ENCODE results near the gene KCNMB2.
"Not testable (repeated sequence)": the region's sequence is repeated elsewhere in the genome, so short reads cannot be mapped to it uniquely, and the experiment has no call there.

KCNMB2 gene

GRCh38 chr3:178512647-178513046 lies 23.6 kb upstream of the KCNMB2 start:
- TF ChIP-seq CTCF (conservative IDR thresholded peaks at IDR 0.05; ENCODE audit: low read length) = no peak

GRCh38 chr3:178513546-178514380 lies 22.5 kb upstream of the KCNMB2 start:
- H3K4me3 ChIP-seq (ENCODE audit: low read length) = no peak overlapping the region
- peak; percentile 92 for DNase-seq (ENCODE audit: low read depth)
- TF ChIP-seq CTCF (conservative IDR thresholded peaks at IDR 0.05; ENCODE audit: low read length) = no peak

More at GRCh38 chr3:178512647-178513046, 23.6 kb upstream of the KCNMB2 start:
- H3K4me3 ChIP-seq (ENCODE audit: low read length) = no peak overlapping the region
- no peak for DNase-seq (ENCODE audit: low read depth)

- no peak overlapping the region for H3K4me3 ChIP-seq (ENCODE audit: low read length)
- no peak for TF ChIP-seq CTCF (conservative IDR thresholded peaks at IDR 0.05; ENCODE audit: low read length)
- no peak for DNase-seq (ENCODE audit: low read depth)
These were observed 21.8 kb upstream of the KCNMB2 start for GRCh38 chr3:178514401-178514800.

- not testable (repeated sequence) for H3K4me3 ChIP-seq (ENCODE audit: low read length)
- peak; percentile 42 for DNase-seq (ENCODE audit: low read depth)
These were observed 21.0 kb upstream of the KCNMB2 start for GRCh38 chr3:178515076-178515744.

GRCh38 chr3:178517665-178518334 lies 18.4 kb upstream of the KCNMB2 start:
- no peak for DNase-seq (ENCODE audit: low read depth)
- no peak for TF ChIP-seq CTCF (conservative IDR thresholded peaks at IDR 0.05; ENCODE audit: low read length)
- no peak overlapping the region for H3K4me3 ChIP-seq (ENCODE audit: low read length)

GRCh38 chr3:178518660-178519396 lies 17.4 kb upstream of the KCNMB2 start:
- no peak overlapping the region for H3K4me3 ChIP-seq (ENCODE audit: low read length)
- TF ChIP-seq CTCF (conservative IDR thresholded peaks at IDR 0.05; ENCODE audit: low read length) = no peak
- DNase-seq (ENCODE audit: low read depth) = no peak

GRCh38 chr3:178519701-178520100 lies 16.5 kb upstream of the KCNMB2 start:
- no peak overlapping the region for H3K4me3 ChIP-seq (ENCODE audit: low read length)

More at GRCh38 chr3:178519701-178520100, 16.5 kb upstream of the KCNMB2 start:
- TF ChIP-seq CTCF (conservative IDR thresholded peaks at IDR 0.05; ENCODE audit: low read length) = no peak
- no peak for DNase-seq (ENCODE audit: low read depth)
